ENCODE measurements around the gene FAT3.

DNA sequence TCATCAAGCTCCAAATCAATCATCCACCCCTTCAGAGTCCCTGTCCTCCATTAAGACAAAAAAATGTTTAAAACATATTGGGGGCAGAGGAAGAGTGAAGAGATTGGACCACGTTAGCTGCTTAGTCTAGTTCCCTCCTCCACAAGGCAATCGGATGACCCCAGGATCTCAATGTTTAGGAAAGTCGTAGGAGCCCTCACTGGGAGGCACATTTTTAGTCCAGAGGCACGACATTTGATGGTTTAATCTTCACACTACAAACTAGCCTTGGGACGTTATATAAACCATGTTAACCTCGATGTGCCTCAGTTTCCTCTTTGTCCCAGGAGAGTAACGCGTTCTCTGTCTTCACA lies 588 bp upstream of the FAT3 start:
- TF ChIP-seq, protein P1, sequence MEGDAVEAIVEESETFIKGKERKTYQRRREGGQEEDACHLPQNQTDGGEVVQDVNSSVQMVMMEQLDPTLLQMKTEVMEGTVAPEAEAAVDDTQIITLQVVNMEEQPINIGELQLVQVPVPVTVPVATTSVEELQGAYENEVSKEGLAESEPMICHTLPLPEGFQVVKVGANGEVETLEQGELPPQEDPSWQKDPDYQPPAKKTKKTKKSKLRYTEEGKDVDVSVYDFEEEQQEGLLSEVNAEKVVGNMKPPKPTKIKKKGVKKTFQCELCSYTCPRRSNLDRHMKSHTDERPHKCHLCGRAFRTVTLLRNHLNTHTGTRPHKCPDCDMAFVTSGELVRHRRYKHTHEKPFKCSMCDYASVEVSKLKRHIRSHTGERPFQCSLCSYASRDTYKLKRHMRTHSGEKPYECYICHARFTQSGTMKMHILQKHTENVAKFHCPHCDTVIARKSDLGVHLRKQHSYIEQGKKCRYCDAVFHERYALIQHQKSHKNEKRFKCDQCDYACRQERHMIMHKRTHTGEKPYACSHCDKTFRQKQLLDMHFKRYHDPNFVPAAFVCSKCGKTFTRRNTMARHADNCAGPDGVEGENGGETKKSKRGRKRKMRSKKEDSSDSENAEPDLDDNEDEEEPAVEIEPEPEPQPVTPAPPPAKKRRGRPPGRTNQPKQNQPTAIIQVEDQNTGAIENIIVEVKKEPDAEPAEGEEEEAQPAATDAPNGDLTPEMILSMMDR (IDR thresholded peaks at IDR 0.05), result no peak
- TF ChIP-seq POLR2A (IDR thresholded peaks at IDR 0.05) (no peak), POLR2AphosphoS5 (IDR thresholded peaks at IDR 0.05) (no peak)

All from prostate gland (tissue), 2 donors.